HCT116 (cell line): ENCODE results near the gene TULP4. TPM values are rescaled to one million over a fixed set of nuclear protein-coding genes. Genes with fewer than 3 reads are reported as not detected.

Experiments used
- ATAC-seq: fragments of 200-7000 bp; cut with Tn5 transposase; 2 replicates; pipeline ENCODE4 v1.9.1; 2020; ENCODE audit warnings: mild to moderate bottlenecking, moderate library complexity
- BruUV-seq: library from RNA; stranded (reverse); fragments of 400-500 nt; replicated peaks from 2 replicates; lab custom pipeline; 2021; lab: Mats Ljungman, UMichigan
- CTCF ChIA-PET: fragments of 300-600 bp; sonication (Branson Sonifier 250); formaldehyde crosslinking; loops from one replicate; lab custom pipeline; 2021; ENCODE audit warnings: antibody characterized with exemption; lab: Charles Lee
- POLR2A ChIA-PET: fragments of 300-600, 350-600 bp; sonication (Branson Sonifier 250); formaldehyde crosslinking; loops from one replicate; lab custom pipeline; 2021; ENCODE audit warnings: antibody characterized with exemption; lab: Charles Lee
- RAD21 ChIA-PET, 2 experiments: fragments of 300-600 bp; sonication (Branson Sonifier 250); formaldehyde crosslinking; loops; one replicate each; lab custom pipeline; 2023; ENCODE audit warnings: low total read pairs in 2 of 2; ENCODE audit not compliant: uncharacterized antibody in 2 of 2, unreplicated experiment in 2 of 2, low non-redundant PET in 1 of 2; lab: Charles Lee
- DNase-seq: peaks from one replicate; pipeline ENCODE4 v3.0.0-alpha.2; 2010; ENCODE audit warnings: low read depth, low spot score
- H2AFZ ChIP-seq: fragments of 200-600 bp; shearing (Covaris generic), sonication (generic); 2 replicates; pipeline ENCODE4 v1.6.1; 2017; ENCODE audit warnings: low read depth, mixed run types, mixed read lengths, antibody characterized with exemption, low read length; ENCODE audit not compliant: poor library complexity, severe bottlenecking
- H3K27ac ChIP-seq: 2 replicates; pipeline ENCODE4 v1.5.1; 2012; ENCODE audit warnings: low read depth, low read length
- H3K27me3 ChIP-seq: fragments of 200-600 bp; sonication (generic); 2 replicates; pipeline ENCODE4 v1.6.1; 2016; ENCODE audit warnings: mixed run types, low read length, mixed read lengths; ENCODE audit not compliant: insufficient read depth
- H3K36me3 ChIP-seq, 2 experiments: fragments of 200-500 bp in 1 of 2; fragments of 200-600 bp in 1 of 2; sonication (Bioruptor generic) in 1 of 2; sonication (generic) in 1 of 2; 2 replicates each; pipeline versions ENCODE4 v1.5.1 to v1.6.1; 2014 to 2016; ENCODE audit warnings: low read length in 2 of 2, inconsistent platforms in 1 of 2, mixed read lengths in 1 of 2, mixed run types in 1 of 2; ENCODE audit not compliant: insufficient read depth in 2 of 2, control insufficient read depth in 1 of 2
- H3K4me1 ChIP-seq, 2 experiments: fragments of 200-600 bp in 1 of 2; sonication (generic) in 1 of 2; 2 replicates each; pipeline versions ENCODE4 v1.5.1 to v1.6.1; 2012 to 2017; ENCODE audit warnings: low read length in 2 of 2, inconsistent platforms in 1 of 2, mild to moderate bottlenecking in 1 of 2, mixed read lengths in 1 of 2, mixed run types in 1 of 2, moderate library complexity in 1 of 2; ENCODE audit not compliant: insufficient read depth in 2 of 2, control insufficient read depth in 1 of 2
- H3K4me2 ChIP-seq: fragments of 200-600 bp; sonication (generic); 2 replicates; pipeline ENCODE4 v1.6.1; 2017; ENCODE audit warnings: mixed run types, low read length, mixed read lengths
- H3K4me3 ChIP-seq, 2 experiments: fragments of 200-600 bp in 1 of 2; sonication (generic) in 1 of 2; replicated peaks in 1 of 2; 2 replicates each; pipeline ENCODE4 v1.5.1; 2011 to 2016; ENCODE audit warnings: low read length in 2 of 2, control low read depth in 1 of 2, low read depth in 1 of 2, mild to moderate bottlenecking in 1 of 2, mixed read lengths in 1 of 2, mixed run types in 1 of 2
- H3K79me2 ChIP-seq: fragments of 200-600 bp; sonication (generic); 2 replicates; pipeline ENCODE4 v1.6.1; 2017; ENCODE audit warnings: mild to moderate bottlenecking, mixed run types, low read length, moderate library complexity, mixed read lengths; ENCODE audit not compliant: insufficient read depth
- H3K9ac ChIP-seq: fragments of 200-600 bp; sonication (generic); 2 replicates; pipeline ENCODE4 v1.6.1; 2016; ENCODE audit warnings: low read length, mixed read lengths
- H3K9me2 ChIP-seq: fragments of 200-600 bp; sonication (generic), shearing (Covaris generic); 2 replicates; pipeline ENCODE4 v1.6.1; 2017; ENCODE audit warnings: mixed run types, mild to moderate bottlenecking, moderate library complexity; ENCODE audit not compliant: insufficient read depth
- H3K9me3 ChIP-seq, 2 experiments: fragments of 200-500 bp in 1 of 2; fragments of 200-600 bp in 1 of 2; sonication (Bioruptor generic) in 1 of 2; sonication (generic) in 1 of 2; 2 replicates each; pipeline ENCODE4 v1.6.1; 2014 to 2017; ENCODE audit warnings: low read length in 2 of 2, mixed read lengths in 2 of 2, inconsistent platforms in 1 of 2, low read depth in 1 of 2, mild to moderate bottlenecking in 1 of 2, mixed run types in 1 of 2, moderate library complexity in 1 of 2; ENCODE audit not compliant: control insufficient read depth in 1 of 2, insufficient read depth in 1 of 2
- H4K20me1 ChIP-seq: fragments of 200-600 bp; sonication (generic), shearing (Covaris generic); 2 replicates; pipeline ENCODE4 v1.6.1; 2017; ENCODE audit warnings: mixed run types, mild to moderate bottlenecking, moderate library complexity; ENCODE audit not compliant: insufficient read depth
- CBX3 ChIP-seq: IDR thresholded peaks from 2 replicates; pipeline ENCODE4 v1.6.1; 2012; ENCODE audit warnings: low read depth
- EGR1 ChIP-seq: IDR thresholded peaks from 2 replicates; pipeline ENCODE4 v1.6.1; 2012; ENCODE audit warnings: low read depth
- ELF1 ChIP-seq: IDR thresholded peaks from 2 replicates; pipeline ENCODE4 v1.6.1; 2012; ENCODE audit warnings: low read depth, borderline replicate concordance
- EZH2 ChIP-seq: fragments of 200-600 bp; sonication (generic); IDR thresholded peaks from 2 replicates; pipeline ENCODE4 v1.6.1; 2017; ENCODE audit warnings: antibody characterized with exemption, mixed run types
- EZH2phosphoT487 ChIP-seq: fragments of 200-600 bp; IDR thresholded peaks from 2 replicates; pipeline ENCODE4 v1.6.1; 2018; ENCODE audit warnings: antibody characterized with exemption, borderline replicate concordance
- JUND ChIP-seq: IDR thresholded peaks from 2 replicates; pipeline ENCODE4 v1.6.1; 2012
- POLR2A ChIP-seq: IDR thresholded peaks from 2 replicates; pipeline ENCODE4 v1.7.0; 2011; ENCODE audit warnings: borderline replicate concordance; ENCODE audit not compliant: insufficient read depth, insufficient read length; ENCODE audit errors: extremely low read depth
- RAD21 ChIP-seq: IDR thresholded peaks from 2 replicates; pipeline ENCODE4 v1.6.1; 2012; ENCODE audit warnings: low read depth, mild to moderate bottlenecking
- REST ChIP-seq: IDR thresholded peaks from 2 replicates; pipeline ENCODE4 v1.6.1; 2012; ENCODE audit warnings: low read depth
- SIN3A ChIP-seq: IDR thresholded peaks from 2 replicates; pipeline ENCODE4 v1.6.1; 2012; ENCODE audit warnings: low read depth
- SP1 ChIP-seq: IDR thresholded peaks from 2 replicates; pipeline ENCODE4 v1.6.1; 2012; ENCODE audit warnings: low read depth
- SRF ChIP-seq: IDR thresholded peaks from 2 replicates; pipeline ENCODE4 v1.6.1; 2012; ENCODE audit warnings: low read depth
- YY1 ChIP-seq: IDR thresholded peaks from 2 replicates; pipeline ENCODE4 v1.6.1; 2011; ENCODE audit warnings: low read length, low read depth, moderate library complexity, mild to moderate bottlenecking; ENCODE audit not compliant: insufficient replicate concordance; ENCODE audit errors: extremely low read depth
- ZFX ChIP-seq: fragments of 450-650 bp; IDR thresholded peaks from 2 replicates; pipeline ENCODE4 v1.6.1; 2017
- ZNF274 ChIP-seq: fragments of 200-500 bp; sonication (Bioruptor generic); IDR thresholded peaks from 2 replicates; pipeline ENCODE4 v1.6.1; 2014; ENCODE audit warnings: mild to moderate bottlenecking, low read depth, low read length, inconsistent platforms
- intact Hi-C: fragments of 100-400 bp; cut with micrococcal nuclease; formaldehyde crosslinking; loops from 2 replicates; pipeline ENCODE4 v1.10.0; 2022
- total RNA-seq: library from RNA; stranded (reverse); gene quantifications from one replicate; pipeline ENCODE4 v1.2.1, GENCODE V29; 2021; ENCODE audit not compliant: unreplicated experiment
- TF ChIP-seq, protein P1 (sequence below), 3 experiments: fragments of 200-600 bp in 1 of 3; sonication (generic) in 1 of 3; IDR thresholded peaks in 2 of 3; conservative IDR thresholded peaks in 1 of 3; 2 replicates each; pipeline ENCODE4 v1.5.1; 2012 to 2017; ENCODE audit warnings: low read depth in 2 of 3, low read length in 2 of 3, antibody characterized with exemption in 1 of 3, borderline replicate concordance in 1 of 3, control low read depth in 1 of 3, mild to moderate bottlenecking in 1 of 3, mixed read lengths in 1 of 3, mixed run types in 1 of 3, moderate library complexity in 1 of 3; ENCODE audit not compliant: insufficient read depth in 1 of 3
- TF ChIP-seq, protein P2 (sequence below): IDR thresholded peaks from 2 replicates; pipeline ENCODE4 v1.6.1; 2011; ENCODE audit warnings: mild to moderate bottlenecking, low read length, moderate library complexity; ENCODE audit not compliant: insufficient replicate concordance; ENCODE audit errors: extremely low read depth

TULP4 gene
- total RNA-seq, 1 experiment from 2014 or later: 70.8 TPM

GRCh38 chr6:158356586-158357546 lies 44.6 kb downstream of the TULP4 start:
- Histone ChIP-seq H3K36me3 (no peaks in the 10 kb centered on the region), H3K27me3 (no peaks in the 10 kb centered on the region), H3K4me3 (no peak overlapping the region), H3K9me2 (no peaks in the 10 kb centered on the region), H3K4me1 (no peaks in the 10 kb centered on the region), H3K9ac (no peak overlapping the region), H3K79me2 (peaks cover 42% of the 10 kb centered on the region), H3K27ac (no peak overlapping the region), H2AFZ (no peak overlapping the region), H3K9me3 (no peaks in the 10 kb centered on the region), H3K4me2 (no peak overlapping the region), H4K20me1 (no peaks in the 10 kb centered on the region)
- ChIA-PET CTCF (no interaction called here), POLR2A (no interaction called here), RAD21 (no interaction called here)
- DNase-seq (no peak), ATAC-seq (no peak)
- BruUV-seq: no TSS peak
- TF ChIP-seq POLR2A (no peak), YY1 (no peak), EGR1 (no peak), RAD21 (no peak), ELF1 (no peak), SP1 (no peak), EZH2 (no peak), SIN3A (no peak), EZH2phosphoT487 (no peak), REST (no peak), CBX3 (no peak), SRF (no peak), ZFX (no peak), JUND (no peak), ZNF274 (no peak)
- TF ChIP-seq, protein P1, sequence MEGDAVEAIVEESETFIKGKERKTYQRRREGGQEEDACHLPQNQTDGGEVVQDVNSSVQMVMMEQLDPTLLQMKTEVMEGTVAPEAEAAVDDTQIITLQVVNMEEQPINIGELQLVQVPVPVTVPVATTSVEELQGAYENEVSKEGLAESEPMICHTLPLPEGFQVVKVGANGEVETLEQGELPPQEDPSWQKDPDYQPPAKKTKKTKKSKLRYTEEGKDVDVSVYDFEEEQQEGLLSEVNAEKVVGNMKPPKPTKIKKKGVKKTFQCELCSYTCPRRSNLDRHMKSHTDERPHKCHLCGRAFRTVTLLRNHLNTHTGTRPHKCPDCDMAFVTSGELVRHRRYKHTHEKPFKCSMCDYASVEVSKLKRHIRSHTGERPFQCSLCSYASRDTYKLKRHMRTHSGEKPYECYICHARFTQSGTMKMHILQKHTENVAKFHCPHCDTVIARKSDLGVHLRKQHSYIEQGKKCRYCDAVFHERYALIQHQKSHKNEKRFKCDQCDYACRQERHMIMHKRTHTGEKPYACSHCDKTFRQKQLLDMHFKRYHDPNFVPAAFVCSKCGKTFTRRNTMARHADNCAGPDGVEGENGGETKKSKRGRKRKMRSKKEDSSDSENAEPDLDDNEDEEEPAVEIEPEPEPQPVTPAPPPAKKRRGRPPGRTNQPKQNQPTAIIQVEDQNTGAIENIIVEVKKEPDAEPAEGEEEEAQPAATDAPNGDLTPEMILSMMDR (IDR thresholded peaks at IDR 0.05 in 2 of 3, conservative IDR thresholded peaks at IDR 0.05 in 1 of 3; ENCODE audit: borderline replicate concordance in 1 of 3, insufficient read depth in 1 of 3, low read depth in 2 of 3, low read length in 2 of 3): no peak
- TF ChIP-seq, protein P2, sequence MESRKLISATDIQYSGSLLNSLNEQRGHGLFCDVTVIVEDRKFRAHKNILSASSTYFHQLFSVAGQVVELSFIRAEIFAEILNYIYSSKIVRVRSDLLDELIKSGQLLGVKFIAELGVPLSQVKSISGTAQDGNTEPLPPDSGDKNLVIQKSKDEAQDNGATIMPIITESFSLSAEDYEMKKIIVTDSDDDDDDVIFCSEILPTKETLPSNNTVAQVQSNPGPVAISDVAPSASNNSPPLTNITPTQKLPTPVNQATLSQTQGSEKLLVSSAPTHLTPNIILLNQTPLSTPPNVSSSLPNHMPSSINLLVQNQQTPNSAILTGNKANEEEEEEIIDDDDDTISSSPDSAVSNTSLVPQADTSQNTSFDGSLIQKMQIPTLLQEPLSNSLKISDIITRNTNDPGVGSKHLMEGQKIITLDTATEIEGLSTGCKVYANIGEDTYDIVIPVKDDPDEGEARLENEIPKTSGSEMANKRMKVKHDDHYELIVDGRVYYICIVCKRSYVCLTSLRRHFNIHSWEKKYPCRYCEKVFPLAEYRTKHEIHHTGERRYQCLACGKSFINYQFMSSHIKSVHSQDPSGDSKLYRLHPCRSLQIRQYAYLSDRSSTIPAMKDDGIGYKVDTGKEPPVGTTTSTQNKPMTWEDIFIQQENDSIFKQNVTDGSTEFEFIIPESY: no peak
- intact Hi-C loops: no loop called here
